G401 (cell line): ENCODE measurements around the gene CDKN2B. TPM values are rescaled to one million over a fixed set of nuclear protein-coding genes. Genes with fewer than 3 reads are reported as not detected.

Experiments used
- DNase-seq: peaks from one replicate; pipeline ENCODE4 v3.0.0-alpha.2; 2015; ENCODE audit warnings: low spot score
- in situ Hi-C: cut with HindIII; loops from 2 replicates; pipeline ENCODE4 v1.10.0; 2016; ENCODE audit warnings: low sequenced_read_pairs, mixed read lengths
- total RNA-seq: library from RNA; depleted of rRNA; stranded (reverse); fragments of >200 nt; shearing (Covaris generic); gene quantifications from 2 replicates; pipeline ENCODE4 v1.2.3, GENCODE V29; 2014

Gene CDKN2B
- total RNA-seq, 1 experiment from 2014 or later = 0.61 TPM

DNA sequence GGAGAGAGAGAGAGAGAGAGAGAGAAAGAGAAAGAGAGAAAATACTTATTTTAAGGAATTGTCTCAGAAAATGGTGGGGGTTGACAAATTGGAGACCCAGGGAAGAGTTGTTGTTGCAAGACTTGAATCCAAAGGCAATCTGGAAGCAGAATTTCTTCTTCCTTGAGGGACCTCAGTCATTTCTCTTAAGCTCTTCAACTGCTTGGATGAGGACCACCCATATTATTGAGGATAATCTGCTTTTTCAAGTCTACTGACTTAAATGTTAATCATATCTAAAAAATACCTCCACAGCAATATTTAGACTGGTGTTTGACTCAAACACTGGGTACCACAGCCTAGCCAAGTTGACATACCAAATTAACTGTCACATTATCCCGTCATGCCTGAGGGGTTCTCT, 11.6 kb downstream of the CDKN2B start:
- DNase-seq = no peak
- in situ Hi-C loops = no loop called here

DNA sequence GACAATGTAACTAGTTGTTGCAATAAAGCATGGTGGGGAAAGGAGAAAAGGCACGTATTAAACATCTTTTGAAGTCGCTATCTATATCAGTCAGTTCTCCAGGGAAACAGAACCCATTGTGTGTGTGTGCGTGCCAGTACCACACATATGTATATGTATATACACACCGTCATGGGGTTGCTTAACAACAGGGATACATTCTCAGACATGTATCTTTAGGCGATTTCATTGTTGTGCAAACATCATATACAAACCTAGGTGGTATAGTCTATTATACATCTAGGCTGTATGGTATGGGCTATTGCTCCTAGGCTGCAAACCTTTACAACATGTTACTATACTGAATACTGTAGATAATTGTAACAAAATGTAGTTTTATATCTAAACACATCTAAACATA, 12.2 kb downstream of the CDKN2B start:
- in situ Hi-C loops = no loop called here
- DNase-seq = no peak

GRCh38 chr9:21996438-21996837, 12.7 kb downstream of the CDKN2B start:
- in situ Hi-C loops = no loop called here
- no peak for DNase-seq

GRCh38 chr9:21995666-21996398, 13.3 kb downstream of the CDKN2B start:
- DNase-seq = no peak
- in situ Hi-C loops = no loop called here

DNA sequence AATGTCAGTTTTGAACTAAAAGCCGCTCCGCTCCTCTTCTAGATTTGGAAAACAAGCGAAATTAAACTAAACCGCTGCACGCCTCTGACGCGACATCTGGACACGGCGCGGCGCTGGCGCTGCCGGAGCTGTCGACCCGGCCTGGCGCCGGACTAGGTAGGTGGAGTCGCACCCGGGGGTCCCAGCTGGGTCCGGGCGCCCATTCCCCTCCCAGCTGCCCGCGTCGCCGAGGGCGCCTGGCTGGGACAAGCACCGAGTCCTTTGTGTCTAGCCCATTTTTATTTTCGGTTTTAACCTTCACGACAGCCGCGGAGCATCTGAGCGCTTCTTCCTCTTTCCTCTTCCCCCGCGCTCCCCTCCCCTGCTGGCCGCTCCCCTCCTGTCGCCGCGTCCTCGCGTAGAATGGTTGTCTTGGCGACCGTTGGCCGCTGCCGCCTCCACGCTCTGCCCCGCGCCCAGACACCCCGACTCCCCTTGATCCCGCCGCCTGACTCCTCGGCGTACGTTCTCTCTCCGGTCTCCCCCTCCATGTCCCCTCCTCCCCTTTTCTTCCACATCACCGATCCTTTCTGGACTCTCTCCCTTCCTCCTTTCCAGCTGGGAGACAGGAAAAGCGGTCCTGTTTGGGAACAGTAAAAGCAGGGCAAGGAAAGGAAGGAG, 14.0 kb downstream of the CDKN2B start:
- in situ Hi-C loops = no loop called here
- DNase-seq = no peak

DNA sequence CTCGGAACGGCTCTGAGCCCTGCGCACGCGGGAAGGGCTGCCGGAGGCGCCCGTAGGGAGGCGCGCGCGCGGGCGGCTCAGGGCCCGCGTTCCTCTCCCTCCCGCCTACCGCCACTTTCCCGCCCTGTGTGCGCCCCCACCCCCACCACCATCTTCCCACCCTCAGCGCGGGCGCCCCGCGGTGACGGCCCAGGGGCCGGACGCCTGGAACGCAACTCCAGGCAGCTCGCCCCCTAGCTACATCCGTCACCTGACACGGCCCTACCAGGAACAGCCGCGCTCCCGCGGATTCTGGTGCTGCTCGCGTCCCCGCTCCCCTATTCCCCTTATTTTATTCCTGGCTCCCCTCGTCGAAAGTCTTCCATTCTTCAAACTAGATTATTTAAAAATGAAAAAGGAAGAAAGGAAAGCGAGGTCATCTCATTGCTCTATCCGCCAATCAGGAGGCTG, 14.5 kb downstream of the CDKN2B start, which contains the start of gene CDKN2B-AS1:
TSS of gene CDKN2B-AS1 (plus strand) at position 236 of the 450 bp plus-strand sequence.
- DNase-seq = no peak
- in situ Hi-C loops = no loop called here

DNA sequence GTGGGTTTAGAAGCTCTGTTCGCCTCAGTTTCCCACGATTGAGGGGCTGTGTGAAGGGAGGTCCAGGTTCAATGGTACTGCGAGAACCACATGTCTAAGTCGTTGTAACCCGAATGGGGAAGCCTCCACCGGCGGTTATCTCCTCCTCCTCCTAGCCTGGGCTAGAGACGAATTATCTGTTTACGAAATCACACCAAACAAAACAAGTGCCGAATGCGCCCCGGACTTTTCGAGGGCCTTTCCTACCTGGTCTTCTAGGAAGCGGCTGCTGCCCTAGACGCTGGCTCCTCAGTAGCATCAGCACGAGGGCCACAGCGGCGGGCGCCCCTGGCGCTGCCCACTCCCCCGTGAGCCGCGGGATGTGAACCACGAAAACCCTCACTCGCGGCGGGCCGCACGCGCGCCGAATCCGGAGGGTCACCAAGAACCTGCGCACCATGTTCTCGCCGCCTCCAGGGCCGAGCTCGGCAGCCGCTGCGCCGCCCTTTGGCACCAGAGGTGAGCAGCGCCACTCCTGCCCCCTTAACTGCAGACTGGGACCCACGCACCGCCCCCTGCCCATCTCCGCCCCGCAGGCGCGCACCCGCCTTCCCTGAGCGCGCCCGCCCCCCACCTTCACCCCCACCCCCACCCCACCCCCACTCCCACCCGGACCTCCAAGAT, 15.1 kb downstream of the CDKN2B start, which contains the start of gene CDKN2A:
TSS of gene CDKN2A (minus strand) at position 500 of the 663 bp plus-strand sequence.
- in situ Hi-C loops = no loop called here
- DNase-seq = no peak

DNA sequence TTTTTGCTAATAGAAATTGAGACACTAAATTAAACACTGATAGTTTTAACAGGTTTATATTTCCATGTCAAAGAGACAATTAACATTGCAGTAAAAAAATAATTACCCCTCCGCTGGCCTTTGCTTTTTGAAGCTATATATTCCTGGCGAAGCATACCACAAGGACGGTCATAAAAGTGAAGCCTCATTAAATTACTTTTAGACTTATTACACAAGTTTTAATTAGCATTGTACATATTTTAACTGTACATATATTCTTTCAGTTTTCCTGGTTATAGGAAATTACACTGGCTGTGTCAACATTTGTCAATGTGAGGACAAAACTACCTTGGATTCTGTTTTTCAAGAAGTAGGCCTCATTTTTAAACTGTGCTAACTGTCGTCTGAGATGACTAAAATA, 16.1 kb downstream of the CDKN2B start:
- no peak for DNase-seq
- in situ Hi-C loops = no loop called here

DNA sequence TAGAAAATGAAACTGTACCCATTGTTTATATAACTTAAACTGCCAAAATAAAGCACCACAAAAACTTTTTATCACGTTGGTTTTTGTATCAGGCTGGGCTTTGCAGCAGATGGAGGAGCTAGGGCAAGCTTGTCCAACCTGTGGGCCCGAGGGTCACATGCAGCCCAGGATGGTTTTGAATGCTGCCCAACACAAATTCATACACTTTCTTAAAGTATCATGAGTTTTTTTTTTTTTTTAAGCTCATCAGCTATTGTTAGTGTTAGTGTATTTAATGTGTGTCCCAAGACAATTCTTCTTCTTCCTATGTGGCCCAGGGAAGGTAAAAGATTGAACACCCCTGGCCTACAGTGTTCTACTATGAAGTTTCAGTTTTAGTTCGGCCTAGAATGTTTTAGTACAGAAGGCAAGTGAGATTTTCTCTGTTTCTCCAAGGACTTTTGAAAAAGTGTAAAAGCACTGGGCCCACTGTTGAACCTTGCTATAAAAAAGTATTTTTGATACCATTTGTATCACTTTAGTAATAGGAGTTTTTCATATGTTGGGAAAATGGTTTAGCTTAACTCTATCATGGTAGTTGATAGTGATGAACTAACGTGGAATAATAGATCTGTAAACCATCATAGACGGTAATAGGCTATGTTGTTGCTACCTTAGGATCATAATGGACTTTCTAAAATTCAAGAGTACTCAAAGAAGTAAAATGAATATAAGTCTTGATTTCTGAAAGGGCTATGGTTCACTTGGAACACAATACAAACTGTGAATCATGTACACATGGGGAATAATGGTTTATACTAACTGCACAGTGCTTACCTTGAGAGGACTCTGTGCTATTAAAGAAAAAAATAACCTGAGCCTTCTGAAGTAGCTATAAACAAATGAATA, 17.8 kb downstream of the CDKN2B start:
- in situ Hi-C loops = no loop called here
- no peak for DNase-seq

DNA sequence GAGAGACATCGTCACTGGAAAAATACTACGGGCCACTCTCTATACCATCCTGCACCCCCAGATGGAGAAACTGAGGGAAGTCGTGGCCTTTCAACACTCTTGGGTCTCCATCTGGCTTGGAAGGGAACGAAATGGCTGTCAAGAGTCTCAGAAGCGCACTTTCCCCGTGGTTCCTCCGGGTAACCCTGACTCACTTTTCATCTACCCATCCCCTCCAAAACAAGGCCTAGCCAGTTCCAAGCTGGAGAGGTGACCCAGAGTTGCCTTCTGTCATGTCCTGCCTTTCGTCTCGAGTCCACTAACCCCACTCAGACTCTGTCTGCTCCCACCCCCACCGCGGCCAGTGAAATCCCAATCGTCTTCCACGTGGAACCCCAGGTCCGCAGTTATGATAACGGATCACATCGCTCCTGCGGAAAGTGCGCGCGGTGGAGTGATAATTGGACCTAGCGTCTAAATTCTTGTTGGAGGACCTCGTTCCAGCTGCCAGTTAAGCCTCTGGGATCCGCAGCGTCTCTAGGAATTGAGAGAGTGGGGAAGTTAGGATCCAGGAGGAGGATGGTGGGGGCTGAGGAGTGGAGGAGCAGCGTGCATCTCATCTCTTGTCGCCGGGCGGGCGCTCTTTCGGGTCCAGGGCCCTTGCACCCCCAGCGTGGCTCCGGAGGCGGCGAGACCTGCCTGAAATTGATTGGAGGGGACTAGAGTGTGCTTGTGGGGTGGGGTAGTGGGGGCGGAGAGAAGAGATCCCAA, 19.5 kb downstream of the CDKN2B start:
- DNase-seq = no peak

GRCh38 chr9:21988056-21988990, 20.8 kb downstream of the CDKN2B start:
- DNase-seq = no peak
- in situ Hi-C loops = no loop called here

More for the DNA sequence above, 19.5 kb downstream of the CDKN2B start:
- in situ Hi-C loops = no loop called here

DNA sequence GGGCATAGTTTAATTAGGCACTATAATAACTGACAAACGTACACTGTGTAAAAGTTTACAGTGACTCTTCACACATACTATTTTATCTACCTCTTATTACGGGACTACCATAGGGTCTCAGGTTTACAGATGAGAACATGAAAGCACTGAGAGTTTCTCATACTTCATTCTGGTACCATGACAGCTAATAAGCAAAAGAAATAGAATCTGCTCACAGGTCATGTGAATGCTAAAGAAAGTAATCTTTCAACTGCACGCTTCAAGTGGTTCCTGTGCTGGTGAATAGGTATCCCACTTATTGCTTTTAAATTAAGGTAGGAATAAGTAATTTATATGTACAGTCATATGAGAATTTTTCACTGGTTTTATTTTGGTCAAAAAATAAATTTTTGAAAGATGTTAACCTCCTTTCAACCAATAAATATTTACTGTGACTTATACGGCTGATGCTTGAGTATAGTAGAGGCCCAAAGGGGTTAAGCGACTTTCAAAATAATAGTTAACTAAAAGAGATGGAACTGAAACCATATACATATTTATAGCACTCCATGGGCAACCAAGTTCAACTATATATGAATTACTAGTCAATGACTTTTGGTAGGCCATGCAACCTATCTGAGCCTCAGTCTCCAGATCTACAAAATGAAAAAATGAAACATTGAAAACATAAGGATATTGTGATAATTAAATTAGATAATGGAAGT, 23.0 kb downstream of the CDKN2B start:
- in situ Hi-C loops = no loop called here
- no peak for DNase-seq

- no peak for DNase-seq
- in situ Hi-C loops = no loop called here
These were observed 25.0 kb downstream of the CDKN2B start for GRCh38 chr9:21984101-21984500.

DNA sequence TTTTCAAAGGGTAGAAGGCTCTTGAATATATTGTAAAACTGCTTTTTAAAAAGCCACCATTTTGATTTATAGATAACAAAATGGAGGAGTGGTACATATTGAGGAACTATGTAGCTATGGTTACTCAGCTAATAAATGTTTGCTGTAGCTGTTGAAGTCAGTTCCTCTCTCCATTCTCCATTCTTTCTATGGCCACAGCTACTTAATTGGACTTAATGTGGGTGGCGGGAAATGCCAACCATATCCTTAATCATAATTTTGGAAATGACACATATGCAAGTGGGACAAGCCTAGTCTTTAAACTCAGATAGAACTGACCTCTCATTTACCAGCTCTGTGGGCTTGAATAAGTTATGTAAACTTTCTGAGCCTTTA, 25.6 kb downstream of the CDKN2B start:
- in situ Hi-C loops = no loop called here
- no peak for DNase-seq

- no peak for DNase-seq
- in situ Hi-C loops = no loop called here
These were observed 26.1 kb downstream of the CDKN2B start for GRCh38 chr9:21982861-21983560.

- no peak for DNase-seq
- in situ Hi-C loops = no loop called here
These were observed 26.7 kb downstream of the CDKN2B start for GRCh38 chr9:21982391-21982790.
